ACC112 (cell line): ENCODE data around the gene CD28.

Source experiments
- H2AFZ ChIP-seq: fragments of 200-600 bp; sonication (generic); one replicate; pipeline ENCODE4 v1.6.0; 2017; ENCODE audit warnings: antibody characterized with exemption, low read length; ENCODE audit not compliant: unreplicated experiment
- H3K27ac ChIP-seq: fragments of 200-600 bp; sonication (generic); 2 replicates; pipeline ENCODE4 v1.5.1; 2014; ENCODE audit warnings: low read depth, mild to moderate bottlenecking, antibody characterized with exemption, low read length, moderate library complexity
- H3K27me3 ChIP-seq: fragments of 200-600 bp; sonication (generic); 2 replicates; pipeline ENCODE4 v1.6.1; 2014; ENCODE audit warnings: mild to moderate bottlenecking, antibody characterized with exemption, low read length, moderate library complexity, mixed read lengths; ENCODE audit not compliant: insufficient read depth
- H3K36me3 ChIP-seq: fragments of 200-600 bp; sonication (generic); 2 replicates; pipeline ENCODE4 v1.6.1; 2016; ENCODE audit warnings: mild to moderate bottlenecking, antibody characterized with exemption, low read length, moderate library complexity, mixed read lengths; ENCODE audit not compliant: insufficient read depth
- H3K4me1 ChIP-seq: fragments of 200-600 bp; sonication (generic); one replicate; pipeline ENCODE4 v1.6.1; 2016; ENCODE audit warnings: low read length, mixed read lengths; ENCODE audit not compliant: insufficient read depth, unreplicated experiment, control insufficient read depth
- H3K4me3 ChIP-seq: fragments of 200-600 bp; sonication (generic); 2 replicates; pipeline ENCODE4 v1.5.1; 2014; ENCODE audit warnings: mild to moderate bottlenecking, low read depth, low read length
- H3K79me2 ChIP-seq: fragments of 200-600 bp; sonication (generic); one replicate; pipeline ENCODE4 v1.6.0; 2016; ENCODE audit warnings: low read length; ENCODE audit not compliant: control insufficient read depth, unreplicated experiment, insufficient read depth

The CD28 gene

GRCh38 chr2:203685789-203686420 is 20.5 kb upstream of the CD28 start:
- no peaks in the 10 kb centered on the region for H3K36me3 ChIP-seq
- H3K4me1 ChIP-seq: peaks cover 81% of the 10 kb centered on the region
- H3K79me2 ChIP-seq: no peaks in the 10 kb centered on the region
- H3K27ac ChIP-seq: peak overlapping the region; percentile 100
- H2AFZ ChIP-seq: no peak overlapping the region
- H3K4me3 ChIP-seq: peak overlapping the region; percentile 12; the same call in 1 of the 2 replicates
- no peaks in the 10 kb centered on the region for H3K27me3 ChIP-seq

DNA sequence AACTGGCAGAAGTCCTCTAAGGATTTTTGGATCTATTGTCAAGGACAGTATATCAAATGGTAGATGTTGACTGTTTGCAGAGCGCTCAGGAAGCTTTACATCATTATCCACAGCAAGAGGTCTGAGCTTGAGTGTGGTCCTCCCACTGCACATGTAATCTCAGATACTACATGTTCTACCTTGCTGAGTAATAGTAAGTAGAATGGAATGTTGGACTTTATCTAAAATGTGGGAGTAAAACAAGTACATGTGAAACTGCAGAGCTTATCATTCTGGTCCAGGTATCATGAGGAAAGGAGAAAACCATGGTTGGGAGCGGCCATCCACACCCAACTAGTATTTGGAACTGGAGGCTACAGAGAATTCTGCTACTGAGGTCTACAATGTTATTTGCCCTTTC is 19.3 kb upstream of the CD28 start:
- peaks cover 71% of the 10 kb centered on the region for H3K4me1 ChIP-seq
- H3K36me3 ChIP-seq: no peaks in the 10 kb centered on the region
- no peaks in the 10 kb centered on the region for H3K27me3 ChIP-seq
- H2AFZ ChIP-seq: no peak overlapping the region
- no peak overlapping the region for H3K27ac ChIP-seq
- H3K79me2 ChIP-seq: no peaks in the 10 kb centered on the region
- no peak overlapping the region for H3K4me3 ChIP-seq

GRCh38 chr2:203688798-203689197 is 17.6 kb upstream of the CD28 start:
- peaks cover 57% of the 10 kb centered on the region for H3K4me1 ChIP-seq
- H3K27me3 ChIP-seq: no peaks in the 10 kb centered on the region
- H3K4me3 ChIP-seq: no peak overlapping the region
- H3K36me3 ChIP-seq: no peaks in the 10 kb centered on the region
- H3K27ac ChIP-seq: peak overlapping the region; percentile 62
- no peaks in the 10 kb centered on the region for H3K79me2 ChIP-seq
- no peak overlapping the region for H2AFZ ChIP-seq

DNA sequence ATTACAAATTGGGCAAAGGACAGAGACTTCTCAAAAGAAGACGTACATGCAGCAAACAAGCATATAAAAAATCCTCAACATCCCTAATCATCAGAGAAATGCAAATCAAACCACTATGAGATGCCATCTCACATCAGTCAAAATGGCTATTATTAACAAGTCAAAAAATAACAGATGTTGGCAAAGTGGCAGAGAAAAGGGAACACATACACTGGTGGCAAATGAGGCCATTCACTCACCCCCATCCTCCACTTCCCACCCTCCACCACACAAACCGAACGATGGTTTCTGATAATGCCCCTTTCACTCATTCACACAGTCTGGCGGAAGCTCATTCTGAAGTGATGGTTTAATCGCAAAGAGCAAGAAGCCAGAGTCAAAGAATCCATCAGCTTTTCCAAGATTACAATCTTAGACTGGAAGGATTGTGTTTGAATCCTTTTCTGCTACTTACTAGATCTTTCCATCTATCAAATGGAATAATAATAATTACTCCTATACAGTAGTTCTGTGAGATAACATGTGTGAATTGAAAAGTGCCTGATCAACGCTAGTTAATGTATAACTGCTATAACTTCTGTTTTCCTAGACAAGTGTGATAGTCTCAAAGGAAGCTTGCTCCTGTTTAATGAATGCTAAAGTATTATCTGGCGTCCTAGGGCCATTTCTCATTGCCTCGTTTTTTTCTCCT is 16.9 kb upstream of the CD28 start:
- no peak overlapping the region for H3K4me3 ChIP-seq
- no peak overlapping the region for H2AFZ ChIP-seq
- no peaks in the 10 kb centered on the region for H3K79me2 ChIP-seq
- H3K4me1 ChIP-seq: peaks cover 50% of the 10 kb centered on the region
- no peaks in the 10 kb centered on the region for H3K27me3 ChIP-seq
- H3K27ac ChIP-seq: peak overlapping the region; percentile 62
- no peaks in the 10 kb centered on the region for H3K36me3 ChIP-seq

GRCh38 chr2:203690117-203690431 is 16.4 kb upstream of the CD28 start:
- Histone ChIP-seq H3K27ac (no peak overlapping the region), H3K79me2 (no peaks in the 10 kb centered on the region), H2AFZ (no peak overlapping the region), H3K4me3 (no peak overlapping the region), H3K4me1 (peaks cover 45% of the 10 kb centered on the region), H3K27me3 (no peaks in the 10 kb centered on the region), H3K36me3 (no peaks in the 10 kb centered on the region)

GRCh38 chr2:203690441-203691047 is 15.9 kb upstream of the CD28 start:
- no peak overlapping the region for H3K4me3 ChIP-seq
- no peaks in the 10 kb centered on the region for H3K27me3 ChIP-seq
- H3K4me1 ChIP-seq: peaks cover 40% of the 10 kb centered on the region
- no peaks in the 10 kb centered on the region for H3K79me2 ChIP-seq
- no peak overlapping the region for H2AFZ ChIP-seq
- H3K36me3 ChIP-seq: no peaks in the 10 kb centered on the region
- H3K27ac ChIP-seq: no peak overlapping the region

DNA sequence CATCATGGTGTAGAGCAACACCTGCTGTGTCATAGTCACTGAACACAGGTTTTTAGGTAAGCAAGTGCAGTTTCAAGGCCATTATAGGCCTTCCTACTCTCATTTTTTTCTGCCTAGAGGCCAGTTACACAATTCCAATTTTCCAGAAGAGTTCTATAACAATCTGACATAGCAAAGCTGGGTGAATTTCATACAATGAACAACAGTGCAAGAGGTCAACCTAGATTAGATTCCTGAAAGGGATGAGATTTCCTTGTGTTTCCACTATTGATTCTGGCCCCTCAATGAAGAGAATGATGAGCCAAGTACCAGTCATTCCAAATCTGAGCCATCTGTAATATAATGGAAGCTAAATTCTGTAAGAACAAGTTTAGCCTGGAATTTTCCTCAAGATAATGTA is 15.3 kb upstream of the CD28 start:
- Histone ChIP-seq H2AFZ (no peak overlapping the region), H3K4me1 (peaks cover 34% of the 10 kb centered on the region), H3K27me3 (no peaks in the 10 kb centered on the region), H3K4me3 (no peak overlapping the region), H3K27ac (no peak overlapping the region), H3K36me3 (no peaks in the 10 kb centered on the region), H3K79me2 (no peaks in the 10 kb centered on the region)

DNA sequence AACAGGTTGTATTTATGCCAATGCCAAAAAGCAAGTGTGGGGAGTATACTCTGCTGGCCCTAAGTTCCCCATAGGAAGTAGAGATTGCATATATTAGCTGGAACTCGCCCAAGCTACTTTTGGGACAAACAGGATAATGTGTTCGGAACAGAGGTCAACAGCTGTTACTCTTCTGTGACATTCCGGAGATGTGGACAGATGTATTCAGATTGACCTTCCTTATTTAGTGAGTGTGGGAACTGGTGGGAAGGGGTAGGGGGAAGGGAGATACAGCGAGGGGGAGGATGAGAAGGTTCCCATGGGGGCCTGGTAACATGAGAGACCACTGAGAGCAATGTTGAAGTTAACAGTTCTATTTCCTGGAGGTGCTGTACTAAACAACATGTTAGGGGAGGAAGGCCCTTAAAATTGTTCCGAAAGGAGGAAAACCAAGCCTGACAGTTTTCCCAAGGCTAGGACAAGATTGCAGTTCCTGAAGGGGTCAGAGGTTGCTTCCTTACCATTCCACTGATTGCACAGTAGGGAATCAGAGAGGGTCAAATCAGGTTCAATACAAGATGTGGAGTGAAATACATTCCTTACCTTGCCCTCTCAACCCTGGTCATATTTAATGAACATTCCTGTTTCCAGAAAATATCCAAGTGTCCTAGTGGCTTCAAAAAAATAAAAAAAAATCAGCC is 14.3 kb upstream of the CD28 start:
- Histone ChIP-seq H3K27ac (no peak overlapping the region), H3K4me3 (no peak overlapping the region), H3K36me3 (no peaks in the 10 kb centered on the region), H3K27me3 (no peaks in the 10 kb centered on the region), H3K79me2 (no peaks in the 10 kb centered on the region), H3K4me1 (peaks cover 24% of the 10 kb centered on the region), H2AFZ (no peak overlapping the region)

DNA sequence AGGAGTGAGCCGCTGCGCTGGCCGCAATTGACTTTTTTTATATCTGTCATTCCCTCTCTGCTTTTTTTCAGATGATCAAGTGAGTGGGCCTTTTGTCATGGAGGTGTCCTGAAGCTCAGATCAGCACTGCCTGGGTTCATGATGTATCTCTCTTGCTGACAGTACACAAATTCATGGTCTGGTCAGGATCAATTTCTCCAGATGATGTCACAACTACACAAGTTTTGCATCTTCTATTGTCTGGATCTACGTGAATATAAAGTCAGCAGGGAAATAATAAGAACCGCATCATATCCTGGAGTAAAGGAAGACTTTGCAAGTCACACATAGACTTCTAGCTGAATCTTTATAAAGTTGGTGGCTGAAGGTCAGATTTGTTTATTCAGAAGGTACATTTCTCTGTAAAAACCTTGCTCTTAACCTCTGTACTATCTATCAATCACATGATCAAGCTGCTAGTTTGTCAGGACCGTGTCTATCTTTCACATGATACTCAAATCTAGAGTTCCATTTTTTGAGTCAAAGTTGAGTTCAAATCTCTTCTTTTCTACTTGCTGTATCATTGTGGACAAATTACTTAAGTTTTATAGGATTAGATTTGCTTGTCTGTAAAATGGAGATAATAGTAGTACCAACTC is 13.1 kb upstream of the CD28 start:
- Histone ChIP-seq H3K27ac (no peak overlapping the region), H2AFZ (no peak overlapping the region), H3K36me3 (no peaks in the 10 kb centered on the region), H3K79me2 (no peaks in the 10 kb centered on the region), H3K4me1 (peaks cover 16% of the 10 kb centered on the region), H3K4me3 (no peak overlapping the region), H3K27me3 (no peaks in the 10 kb centered on the region)

GRCh38 chr2:203694191-203694590 is 12.2 kb upstream of the CD28 start:
- Histone ChIP-seq H3K79me2 (no peaks in the 10 kb centered on the region), H3K4me1 (peaks cover 8% of the 10 kb centered on the region), H3K4me3 (no peak overlapping the region), H3K36me3 (no peaks in the 10 kb centered on the region), H3K27me3 (no peaks in the 10 kb centered on the region), H2AFZ (no peak overlapping the region), H3K27ac (no peak overlapping the region)
